Medulla oblongata (tissue), 1 donor: ENCODE results near the gene PPP4R3A.
"Not testable (repeated sequence)": the region's sequence is repeated elsewhere in the genome, so short reads cannot be mapped to it uniquely, and the experiment has no call there.

Source experiments
- DNase-seq: peaks from one replicate; pipeline ENCODE4 v3.0.0-alpha.2; 2015; ENCODE audit errors: extremely low spot score

The PPP4R3A gene

GRCh38 chr14:91510171-91511042 is at the start of gene PPP4R3A:
Gene PPP4R3A (minus strand): TSS chr14:91510310. CDS start chr14:91509647, 663 bp downstream.
- peak; percentile 94 for DNase-seq

- DNase-seq: no peak
Measured at GRCh38 chr14:91555531-91555930, 45.4 kb upstream of the PPP4R3A start.

GRCh38 chr14:91554535-91555332 is 44.6 kb upstream of the PPP4R3A start:
- no peak for DNase-seq

- DNase-seq: no peak
Measured at GRCh38 chr14:91548108-91548507, 38.0 kb upstream of the PPP4R3A start.

GRCh38 chr14:91545946-91546716 is 36.0 kb upstream of the PPP4R3A start:
- no peak for DNase-seq

- no peak for DNase-seq
Measured at GRCh38 chr14:91545204-91545603, 35.1 kb upstream of the PPP4R3A start.

- no peak for DNase-seq
Measured at GRCh38 chr14:91536327-91536726, 26.2 kb upstream of the PPP4R3A start.

GRCh38 chr14:91534059-91534458 is 23.9 kb upstream of the PPP4R3A start:
- not testable (repeated sequence) for DNase-seq

- no peak for DNase-seq
Measured at GRCh38 chr14:91533623-91534022, 23.5 kb upstream of the PPP4R3A start.

- DNase-seq: no peak
Measured at GRCh38 chr14:91523972-91524371, 13.9 kb upstream of the PPP4R3A start.

- no peak for DNase-seq
Measured at GRCh38 chr14:91521061-91521640, 11.0 kb upstream of the PPP4R3A start.

GRCh38 chr14:91520138-91520537 is 10.0 kb upstream of the PPP4R3A start:
- DNase-seq: no peak

- DNase-seq: no peak
Measured at GRCh38 chr14:91519239-91520036, 9.3 kb upstream of the PPP4R3A start.

GRCh38 chr14:91516663-91517388 is 6.7 kb upstream of the PPP4R3A start:
- no peak for DNase-seq

GRCh38 chr14:91515979-91516378 is 5.9 kb upstream of the PPP4R3A start:
- no peak for DNase-seq

GRCh38 chr14:91511043-91511383 is 903 bp upstream of the PPP4R3A start:
- peak; percentile 55 for DNase-seq

GRCh38 chr14:91509878-91510170 is 286 bp downstream of the PPP4R3A start:
- peak; percentile 9 for DNase-seq

- DNase-seq: peak; percentile 29
Measured at GRCh38 chr14:91509083-91509877, 830 bp downstream of the PPP4R3A start.

- no peak for DNase-seq
Measured at GRCh38 chr14:91508105-91508504, 2.0 kb downstream of the PPP4R3A start.

- DNase-seq: no peak
Measured at GRCh38 chr14:91506226-91506625, 3.9 kb downstream of the PPP4R3A start.
